SH-SY5Y (cell line): ENCODE measurements around the gene PSMD6.

Source experiments
- GATA2 ChIP-seq: IDR thresholded peaks from 2 replicates; pipeline ENCODE4 v1.6.1; 2011; ENCODE audit warnings: mild to moderate bottlenecking, low read depth, low read length
- GATA3 ChIP-seq: IDR thresholded peaks from 2 replicates; pipeline ENCODE4 v1.6.1; 2011; ENCODE audit warnings: low read depth, mild to moderate bottlenecking, low read length, moderate library complexity

DNA sequence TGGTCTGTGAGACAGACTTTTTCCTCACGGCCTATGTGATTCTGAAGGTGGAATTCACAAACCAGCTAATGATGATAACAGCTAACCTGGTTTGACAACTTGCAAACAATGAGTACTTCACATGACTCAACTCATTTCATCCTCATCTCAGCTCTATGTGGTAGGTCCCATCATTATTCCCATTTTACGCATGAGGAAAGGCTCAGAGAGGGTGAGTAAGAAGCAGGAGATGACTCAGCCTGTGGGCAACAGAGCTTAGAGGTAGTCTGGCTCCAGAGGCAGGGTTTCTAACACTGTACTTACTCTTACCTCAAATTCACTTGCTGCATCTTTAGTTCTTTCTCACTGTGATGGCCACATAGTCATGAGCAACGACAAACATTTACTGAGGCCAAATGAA is 25.8 kb upstream of the PSMD6 start:
- TF ChIP-seq GATA3 (no peak), GATA2 (no peak)
